A673 (cell line): ENCODE data around the gene AKAP6. TPM values are rescaled to one million over a fixed set of nuclear protein-coding genes. Genes with fewer than 3 reads are reported as not detected.

Experiments used
- BruUV-seq: library from RNA; stranded (reverse); fragments of 400-500 nt; replicated peaks from 2 replicates; lab custom pipeline; 2021; lab: Mats Ljungman, UMichigan
- CTCF ChIA-PET: fragments of 300-600 bp; sonication (Branson Sonifier 250); formaldehyde crosslinking; loops from one replicate; lab custom pipeline; 2022; ENCODE audit warnings: antibody characterized with exemption; lab: Charles Lee
- POLR2A ChIA-PET: fragments of 300-600 bp; sonication (Branson Sonifier 250); formaldehyde crosslinking; loops from one replicate; lab custom pipeline; 2022; ENCODE audit warnings: antibody characterized with exemption; ENCODE audit not compliant: low non-redundant PET; lab: Charles Lee
- DNase-seq: peaks from one replicate; pipeline ENCODE4 v3.0.0-alpha.2; 2015; ENCODE audit warnings: low spot score
- H3K27ac ChIP-seq: fragments of 200-600 bp; sonication (generic); 2 replicates; pipeline ENCODE4 v1.5.1; 2016; ENCODE audit warnings: mixed run types, low read depth, mild to moderate bottlenecking, mixed read lengths, antibody characterized with exemption, low read length; ENCODE audit not compliant: poor library complexity, severe bottlenecking
- H3K27me3 ChIP-seq: fragments of 200-600 bp; sonication (generic); replicated peaks from 2 replicates; pipeline ENCODE4 v1.6.1; 2017; ENCODE audit warnings: mixed run types, low read depth, mild to moderate bottlenecking, mixed read lengths, antibody characterized with exemption, low read length; ENCODE audit not compliant: insufficient read depth, poor library complexity
- H3K36me3 ChIP-seq: fragments of 200-600 bp; sonication (generic); 2 replicates; pipeline ENCODE4 v1.6.1; 2016; ENCODE audit warnings: mixed run types, mild to moderate bottlenecking, mixed read lengths, antibody characterized with exemption, low read length; ENCODE audit not compliant: insufficient read depth, poor library complexity, severe bottlenecking
- H3K4me1 ChIP-seq: fragments of 200-600 bp; sonication (generic); 2 replicates; pipeline ENCODE4 v1.6.1; 2017; ENCODE audit warnings: mixed run types, mild to moderate bottlenecking, mixed read lengths, antibody characterized with exemption, low read length; ENCODE audit not compliant: insufficient read depth, poor library complexity, severe bottlenecking
- H3K4me3 ChIP-seq: fragments of 200-600 bp; sonication (generic); 2 replicates; pipeline ENCODE4 v1.5.1; 2016; ENCODE audit warnings: low read depth, mixed run types, mild to moderate bottlenecking, mixed read lengths, low read length; ENCODE audit not compliant: poor library complexity, severe bottlenecking
- H3K9me3 ChIP-seq: fragments of 200-600 bp; sonication (generic); 2 replicates; pipeline ENCODE4 v1.6.1; 2016; ENCODE audit warnings: mixed run types, low read depth, mild to moderate bottlenecking, mixed read lengths, antibody characterized with exemption, low read length; ENCODE audit not compliant: poor library complexity, severe bottlenecking
- CTCF ChIP-seq: fragments of 300-800, 200-600 bp; sonication (generic); conservative IDR thresholded peaks from 2 replicates; pipeline ENCODE4 v1.5.1; 2017; ENCODE audit warnings: low read depth, mild to moderate bottlenecking, antibody characterized with exemption, low read length, moderate library complexity, mixed read lengths
- EZH2 ChIP-seq: fragments of 200-600 bp; sonication (generic); IDR thresholded peaks from 2 replicates; pipeline ENCODE4 v1.6.1; 2017; ENCODE audit warnings: borderline replicate concordance, low read depth, mild to moderate bottlenecking, mixed read lengths, antibody characterized with exemption, low read length; ENCODE audit not compliant: poor library complexity, severe bottlenecking
- intact Hi-C: fragments of 100-400 bp; cut with micrococcal nuclease; formaldehyde crosslinking; loops from one replicate; pipeline ENCODE4 v1.10.0; 2022; ENCODE audit not compliant: unreplicated experiment
- total RNA-seq: library from RNA; stranded (reverse); gene quantifications from 2 replicates; pipeline ENCODE4 v1.2.3, GENCODE V29; 2021

Gene AKAP6
- total RNA-seq, 1 experiment from 2014 or later: 0.73 TPM

GRCh38 chr14:32537166-32537565 is 208.1 kb downstream of the AKAP6 start:
- BruUV-seq: no TSS peak
- CTCF ChIA-PET: no interaction called here
- intact Hi-C loops: no loop called here

GRCh38 chr14:32542507-32542906 is 213.4 kb downstream of the AKAP6 start:
- no peak for TF ChIP-seq CTCF
- no peak for TF ChIP-seq EZH2
- Histone ChIP-seq H3K9me3 (no peaks in the 10 kb centered on the region), H3K27ac (no peak overlapping the region), H3K27me3 (peaks cover 3% of the 10 kb centered on the region), H3K4me1 (no peaks in the 10 kb centered on the region), H3K36me3 (no peaks in the 10 kb centered on the region), H3K4me3 (no peak overlapping the region)
- no TSS peak for BruUV-seq
- POLR2A ChIA-PET: interaction anchor here (0.7 kb wide), 1 partner anchor 250 kb away, joined by 3 read pairs; no protein-coding TSS in a partner anchor
- DNase-seq: no peak
- intact Hi-C loops: no loop called here
- CTCF ChIA-PET: no interaction called here

More at GRCh38 chr14:32537166-32537565, 208.1 kb downstream of the AKAP6 start:
- H3K36me3 ChIP-seq: no peaks in the 10 kb centered on the region
- no peaks in the 10 kb centered on the region for H3K9me3 ChIP-seq
- no peak overlapping the region for H3K4me3 ChIP-seq
- no peaks in the 10 kb centered on the region for H3K27me3 ChIP-seq
- POLR2A ChIA-PET: interaction anchor here (0.6 kb wide), 1 partner anchor 9 kb away, joined by 3 read pairs; no protein-coding TSS in a partner anchor
- DNase-seq: no peak
- H3K4me1 ChIP-seq: no peaks in the 10 kb centered on the region
- TF ChIP-seq CTCF: no peak
- no peak for TF ChIP-seq EZH2
- H3K27ac ChIP-seq: no peak overlapping the region

- Histone ChIP-seq H3K36me3 (no peaks in the 10 kb centered on the region), H3K9me3 (no peaks in the 10 kb centered on the region), H3K27me3 (peaks cover 3% of the 10 kb centered on the region), H3K27ac (no peak overlapping the region), H3K4me3 (no peak overlapping the region), H3K4me1 (no peaks in the 10 kb centered on the region)
- DNase-seq: no peak
- TF ChIP-seq CTCF (no peak), EZH2 (no peak)
- BruUV-seq: no TSS peak
- intact Hi-C loops: no loop called here
- CTCF ChIA-PET: no interaction called here
- POLR2A ChIA-PET: no interaction called here
Observed at GRCh38 chr14:32545095-32545494, 216.0 kb downstream of the AKAP6 start.
